HG03575 (cell line): ENCODE measurements around the gene STAU1.
"Not testable (repeated sequence)": the region's sequence is repeated elsewhere in the genome, so short reads cannot be mapped to it uniquely, and the experiment has no call there.

Source experiments
- ATAC-seq: cut with Tn5 transposase; IDR thresholded peaks from one replicate; pipeline ENCODE4 v1.9.1; 2021; ENCODE audit not compliant: unreplicated experiment, insufficient number of reproducible peaks, low FRiP score; ENCODE audit errors: extremely low read depth

STAU1 gene

GRCh38 chr20:49210101-49210756 lies 22.1 kb upstream of the STAU1 start:
- ATAC-seq, result no peak

DNA sequence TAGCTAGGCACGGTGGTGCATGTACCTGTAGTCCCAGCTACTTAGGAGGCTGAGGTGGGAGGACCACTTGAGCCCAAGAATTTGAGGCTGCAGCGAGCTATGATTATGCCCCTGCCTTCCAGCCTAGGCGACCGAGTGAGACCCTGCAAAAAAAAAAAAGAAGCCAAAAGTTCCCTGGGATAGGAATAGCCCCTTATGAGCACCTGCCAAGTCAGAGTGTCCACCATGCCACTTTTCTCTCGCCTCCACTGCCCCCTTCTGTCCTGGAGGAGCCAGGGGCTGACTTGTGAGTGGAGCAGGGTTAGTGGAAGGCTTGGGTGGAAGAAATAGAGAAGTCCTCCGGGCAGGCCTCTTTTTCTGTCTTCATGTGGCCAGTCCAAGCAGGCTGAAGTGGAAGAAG lies 18.9 kb upstream of the STAU1 start:
- no peak for ATAC-seq

GRCh38 chr20:49203746-49204145 lies 15.6 kb upstream of the STAU1 start:
- ATAC-seq, result no peak

- ATAC-seq, result no peak
Measured at GRCh38 chr20:49203011-49203410, 14.9 kb upstream of the STAU1 start.

DNA sequence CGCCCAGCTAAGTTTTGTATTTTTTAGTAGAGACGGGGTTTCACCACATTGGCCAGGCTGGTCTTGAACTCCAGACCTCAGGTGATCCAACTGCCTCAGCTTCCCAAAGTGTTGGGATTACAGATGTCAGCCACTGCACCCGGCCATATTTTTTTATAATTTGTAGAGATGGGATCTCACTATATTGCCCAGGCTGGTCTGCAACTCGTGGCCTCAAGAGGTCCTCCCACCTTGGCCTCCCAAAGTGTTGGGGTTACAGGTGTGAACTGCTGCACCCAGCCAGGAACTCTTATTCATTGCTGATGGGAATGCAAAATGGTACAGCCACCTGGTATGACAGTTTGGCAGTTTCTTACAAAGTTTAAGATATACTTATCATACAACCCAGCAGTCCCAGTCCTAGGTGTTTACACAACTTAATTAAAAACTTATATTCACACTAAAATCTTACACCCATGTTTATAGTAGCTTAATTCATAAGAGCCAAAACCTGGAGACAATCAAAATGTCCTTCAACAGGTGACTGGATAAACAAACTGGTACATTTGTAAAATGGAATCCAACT lies 11.7 kb upstream of the STAU1 start:
- no peak for ATAC-seq

- not testable (repeated sequence) for ATAC-seq
Measured at GRCh38 chr20:49192944-49193518, 4.9 kb upstream of the STAU1 start.

GRCh38 chr20:49187330-49187850 lies 744 bp downstream of the STAU1 start:
- ATAC-seq, result no peak

DNA sequence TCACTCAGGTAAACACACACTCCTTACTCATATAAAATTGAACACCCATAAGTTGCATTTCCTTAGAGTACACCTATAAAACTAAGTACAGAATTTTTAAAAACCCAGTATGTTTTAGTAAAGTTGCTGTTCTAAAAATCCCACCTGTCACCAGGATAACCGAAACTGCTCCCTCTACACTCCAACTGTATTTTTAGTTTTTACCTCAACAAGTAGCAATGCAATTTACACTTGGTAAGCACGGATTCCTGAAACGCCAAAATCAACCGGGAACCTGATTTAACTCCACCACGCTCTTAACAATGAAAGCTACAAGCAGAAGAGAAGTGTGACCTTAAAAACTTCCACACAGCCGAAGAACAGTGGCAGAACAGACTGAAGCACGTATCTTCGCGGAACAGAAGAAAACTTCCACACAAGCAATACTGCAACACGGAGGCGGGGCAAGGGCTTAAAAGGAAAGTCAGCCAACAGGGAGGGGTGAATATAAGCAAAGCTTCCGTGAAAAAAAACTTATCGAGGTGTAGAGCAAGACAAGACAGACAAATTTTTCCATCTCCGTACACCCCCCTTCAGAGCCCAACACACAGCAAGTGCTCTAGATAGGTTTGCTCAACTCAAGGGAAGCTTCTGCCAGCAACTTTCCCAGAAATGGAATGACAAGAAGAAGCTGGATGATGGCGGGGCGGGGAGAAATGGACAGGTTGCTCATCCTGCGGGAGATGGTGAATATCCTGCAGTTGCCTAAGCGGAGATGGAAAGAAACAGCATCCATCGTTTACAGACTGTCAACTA lies 1.4 kb downstream of the STAU1 start:
- ATAC-seq, result no peak

- ATAC-seq, result no peak
Measured at GRCh38 chr20:49185071-49185761, 2.9 kb downstream of the STAU1 start.

- ATAC-seq, result no peak
Measured at GRCh38 chr20:49184691-49185070, 3.5 kb downstream of the STAU1 start.

DNA sequence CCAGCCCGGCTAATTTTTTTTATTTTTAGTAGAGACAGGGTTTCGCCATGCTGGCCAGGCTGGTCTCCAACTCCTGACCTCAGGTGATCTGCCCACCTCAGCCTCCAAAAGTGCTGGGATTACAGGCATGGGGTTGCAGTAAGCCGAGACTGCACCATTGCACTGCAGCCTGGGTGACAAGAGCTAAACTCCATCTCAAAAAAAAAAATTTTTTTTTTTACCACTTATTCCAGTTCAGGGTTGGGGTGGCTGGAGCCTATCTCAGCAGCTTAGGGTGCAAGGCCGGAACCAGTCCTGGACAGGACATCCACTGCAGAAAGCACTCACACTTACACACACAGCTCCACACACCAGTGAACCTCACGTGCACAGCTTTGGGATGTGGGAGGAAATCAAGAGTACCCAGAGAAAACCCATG lies 4.0 kb downstream of the STAU1 start:
- ATAC-seq, result not testable (repeated sequence)

- ATAC-seq, result no peak
Measured at GRCh38 chr20:49183444-49183843, 4.7 kb downstream of the STAU1 start.

GRCh38 chr20:49181265-49181877 lies 6.8 kb downstream of the STAU1 start:
- no peak for ATAC-seq

GRCh38 chr20:49179368-49180277 lies 8.5 kb downstream of the STAU1 start:
- ATAC-seq, result no peak

DNA sequence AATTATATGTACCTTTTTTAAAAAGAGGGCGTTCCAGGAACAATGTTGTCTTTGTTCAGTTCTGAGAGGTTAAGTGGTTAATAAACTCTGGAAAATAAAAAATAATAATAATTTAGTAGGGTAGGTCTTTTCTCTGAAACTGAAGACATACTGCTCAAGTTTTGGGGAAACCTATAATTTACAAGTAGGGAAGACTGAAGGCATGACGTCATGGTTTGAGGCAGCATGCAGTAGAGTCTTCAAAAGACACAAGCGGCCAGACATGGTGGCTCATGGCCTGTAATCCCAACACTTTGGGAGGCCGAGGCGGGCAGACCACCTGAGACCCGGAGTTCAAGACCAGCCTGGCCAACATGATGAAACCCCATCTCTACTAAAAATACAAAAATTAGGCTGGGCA lies 14.0 kb downstream of the STAU1 start:
- ATAC-seq, result no peak

DNA sequence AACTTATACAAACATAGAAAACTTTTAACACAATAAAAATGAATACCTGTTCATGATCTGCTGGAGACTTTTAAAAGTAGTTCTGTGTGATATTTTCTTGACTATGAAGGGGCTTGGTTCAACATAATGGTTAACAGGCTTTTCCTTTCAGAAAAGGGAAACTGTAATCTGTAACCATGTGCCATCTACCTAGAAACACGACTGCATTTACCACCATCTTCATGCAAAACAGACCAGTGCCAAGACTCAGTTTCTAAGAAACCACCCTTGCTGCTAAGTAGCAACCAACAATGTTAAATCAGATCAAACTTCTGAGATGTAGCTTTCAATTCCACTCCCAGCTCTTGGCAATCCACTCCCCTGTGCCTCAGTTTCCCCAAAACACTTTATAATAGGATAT lies 15.7 kb downstream of the STAU1 start:
- ATAC-seq, result no peak

- ATAC-seq, result no peak
Measured at GRCh38 chr20:49171909-49172308, 16.2 kb downstream of the STAU1 start.

DNA sequence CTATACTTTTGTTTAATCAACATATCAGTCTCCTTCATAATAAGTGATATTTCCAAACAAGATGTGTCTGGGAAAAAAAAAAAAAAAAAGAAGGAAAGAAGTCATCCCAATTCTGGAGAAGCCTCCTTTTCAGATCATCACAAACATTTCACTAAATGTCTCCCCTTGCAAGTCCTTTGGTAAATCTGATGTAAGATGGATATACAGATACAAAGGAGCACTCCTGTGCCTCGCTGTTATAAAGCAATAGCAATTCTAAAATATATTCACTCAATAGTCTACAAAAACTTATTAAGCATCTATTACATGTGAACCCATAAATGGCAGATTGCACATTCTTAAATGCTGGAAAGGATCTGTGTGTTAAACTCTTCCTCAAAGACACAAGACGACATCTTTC lies 17.4 kb downstream of the STAU1 start:
- ATAC-seq, result no peak
